Cerebellar nuclear complex (tissue), 1 donor: ENCODE data around the gene DNAJC3.
"Not testable (repeated sequence)": the region's sequence is repeated elsewhere in the genome, so short reads cannot be mapped to it uniquely, and the experiment has no call there.

ENCODE experiments used
- DNase-seq, 2 experiments: peaks; one replicate each; lab custom pipeline; 2025; lab: John Stamatoyannopoulos, UW

Gene DNAJC3, protein sequence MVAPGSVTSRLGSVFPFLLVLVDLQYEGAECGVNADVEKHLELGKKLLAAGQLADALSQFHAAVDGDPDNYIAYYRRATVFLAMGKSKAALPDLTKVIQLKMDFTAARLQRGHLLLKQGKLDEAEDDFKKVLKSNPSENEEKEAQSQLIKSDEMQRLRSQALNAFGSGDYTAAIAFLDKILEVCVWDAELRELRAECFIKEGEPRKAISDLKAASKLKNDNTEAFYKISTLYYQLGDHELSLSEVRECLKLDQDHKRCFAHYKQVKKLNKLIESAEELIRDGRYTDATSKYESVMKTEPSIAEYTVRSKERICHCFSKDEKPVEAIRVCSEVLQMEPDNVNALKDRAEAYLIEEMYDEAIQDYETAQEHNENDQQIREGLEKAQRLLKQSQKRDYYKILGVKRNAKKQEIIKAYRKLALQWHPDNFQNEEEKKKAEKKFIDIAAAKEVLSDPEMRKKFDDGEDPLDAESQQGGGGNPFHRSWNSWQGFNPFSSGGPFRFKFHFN

GRCh38 chr13:95676762-95677563, at the start of gene DNAJC3:
DNAJC3 (plus strand) TSS chr13:95677139; CDS start chr13:95677256, 117 bp downstream.
- peak; percentile 78 to 92 for DNase-seq

- DNase-seq: no peak
Measured at GRCh38 chr13:95627590-95627989, 49.3 kb upstream of the DNAJC3 start.

DNA sequence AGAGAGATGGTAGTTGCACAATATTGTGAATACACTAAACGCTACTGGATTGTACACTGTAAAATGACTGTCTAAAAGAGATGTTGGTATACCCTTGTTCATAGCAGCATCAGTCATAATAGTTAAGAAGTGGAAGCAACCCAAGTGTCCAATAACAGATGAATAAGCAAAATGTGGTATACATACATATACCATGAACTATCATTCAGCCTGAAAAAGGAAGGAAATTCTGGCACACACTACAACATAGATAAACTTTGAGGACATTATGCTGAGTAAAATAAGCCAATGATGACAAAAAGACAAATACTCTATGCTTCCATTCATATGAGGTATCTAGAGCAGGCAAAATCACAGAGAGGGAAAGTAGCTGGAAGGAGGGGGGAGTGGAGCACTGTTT, 48.5 kb upstream of the DNAJC3 start:
- DNase-seq: no peak

DNA sequence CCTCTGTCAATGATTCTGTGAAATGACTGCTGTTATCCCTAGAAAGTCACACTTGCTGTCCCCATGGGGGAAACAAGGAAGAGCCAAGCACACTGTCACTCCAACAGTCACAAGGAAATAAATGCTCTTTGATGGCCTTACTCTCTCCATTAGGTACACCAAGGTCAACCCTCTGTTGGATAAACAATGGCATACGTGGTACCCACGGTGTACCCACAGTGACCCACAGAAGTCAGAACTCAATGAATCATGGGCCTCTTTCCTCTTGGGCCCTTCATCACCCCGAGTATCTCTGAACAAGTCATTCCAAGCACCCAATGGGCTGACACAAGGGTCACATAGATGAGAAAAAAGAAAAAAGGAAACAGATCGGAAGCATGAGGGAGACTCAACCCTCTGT, 47.9 kb upstream of the DNAJC3 start:
- DNase-seq: no peak

DNA sequence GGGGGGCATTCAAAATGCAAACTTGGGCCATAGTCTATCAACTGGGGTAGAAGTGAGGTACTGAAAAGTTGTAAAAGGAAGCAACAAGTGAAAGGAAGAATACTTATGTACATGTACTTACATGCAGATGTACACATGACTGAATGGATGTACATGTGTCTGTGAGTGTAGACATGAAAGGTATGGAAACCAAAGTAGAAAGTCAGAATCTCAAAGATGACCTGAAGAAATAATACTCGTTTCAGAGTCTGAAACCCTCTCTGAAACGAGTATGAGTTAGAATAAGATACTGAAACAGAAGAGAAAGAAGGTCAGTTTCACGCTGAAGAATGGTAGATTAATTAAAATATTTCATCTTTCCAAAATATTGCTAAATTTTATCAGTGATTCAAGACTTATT, 46.3 kb upstream of the DNAJC3 start:
- DNase-seq: no peak

DNA sequence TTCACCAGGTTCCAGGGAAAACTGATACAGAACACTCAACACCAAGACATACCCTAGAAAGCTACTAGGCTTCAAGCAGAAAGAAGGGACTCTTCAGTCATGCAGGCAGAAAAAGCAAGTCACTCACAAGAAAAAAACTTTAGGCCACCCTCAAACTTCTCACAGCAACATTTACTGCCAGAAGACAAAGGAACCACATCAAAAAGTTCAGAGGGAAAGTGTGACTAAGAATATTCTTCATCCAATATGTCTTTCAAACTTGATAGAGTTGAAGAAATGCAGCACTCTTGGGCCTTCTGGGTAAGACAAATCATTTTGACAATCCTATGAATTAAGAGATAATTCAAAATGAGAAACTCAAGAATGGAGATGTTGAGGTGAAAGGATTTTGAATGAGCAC, 40.1 kb upstream of the DNAJC3 start:
- DNase-seq: no peak

DNA sequence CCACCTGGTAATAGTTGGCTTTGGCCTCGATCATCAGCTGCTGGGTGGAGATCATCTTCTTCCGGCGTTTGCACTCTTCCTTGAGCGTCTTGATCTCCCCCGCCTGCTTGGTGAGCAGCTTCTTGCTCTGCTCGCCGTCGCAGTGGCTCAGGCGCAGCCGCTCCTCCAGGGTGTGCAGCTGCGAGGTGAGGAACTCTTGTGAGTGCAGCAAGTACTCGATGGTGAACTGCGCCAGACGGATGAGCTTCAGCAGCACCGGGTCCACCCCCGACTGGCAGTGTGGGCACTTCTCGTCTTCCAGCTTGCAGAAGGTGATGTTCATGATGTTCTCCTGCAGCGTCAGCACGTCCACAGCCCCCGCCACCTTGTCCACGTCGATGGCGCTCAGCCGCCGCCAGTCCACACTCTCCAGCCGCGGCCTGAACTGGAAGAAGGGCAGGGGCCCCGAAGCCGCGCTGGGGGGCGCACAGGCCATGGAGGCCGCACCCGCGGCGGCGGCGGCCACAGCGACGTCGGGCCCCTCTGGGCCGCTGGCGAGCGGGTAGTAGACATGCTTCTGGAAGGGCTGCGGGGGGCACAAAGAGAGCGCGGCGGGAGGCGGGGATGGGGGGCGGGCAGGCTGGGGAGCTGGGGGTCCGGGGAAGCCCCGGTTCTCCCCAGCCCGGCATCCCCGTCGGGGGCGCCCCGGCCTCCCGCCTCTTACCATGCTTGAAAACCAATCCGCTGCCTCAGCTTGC, 35.5 kb upstream of the DNAJC3 start:
- DNase-seq: no peak

- no peak for DNase-seq
Measured at GRCh38 chr13:95642028-95642621, 34.8 kb upstream of the DNAJC3 start.

DNA sequence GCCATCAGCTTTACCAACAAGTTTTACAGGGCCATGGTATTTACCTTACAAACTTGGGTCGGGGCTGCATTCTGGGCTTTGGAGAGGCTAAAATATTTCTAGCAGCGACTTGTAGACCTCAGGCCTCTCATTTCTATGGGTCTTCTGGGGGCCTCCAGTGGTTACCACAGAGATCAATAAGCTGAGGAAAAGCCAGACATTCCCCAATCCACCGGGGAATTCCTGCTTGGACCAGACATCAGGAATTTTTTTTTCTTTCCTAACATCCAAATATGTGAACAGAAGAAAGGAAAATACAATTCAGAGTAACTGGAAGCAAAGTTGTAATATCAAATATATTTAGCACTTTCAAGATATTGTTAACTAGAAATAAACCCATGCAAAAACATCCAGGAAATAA, 33.9 kb upstream of the DNAJC3 start:
- DNase-seq: no peak

- DNase-seq: no peak
Measured at GRCh38 chr13:95643571-95643935, 33.4 kb upstream of the DNAJC3 start.

GRCh38 chr13:95643936-95644598, 32.9 kb upstream of the DNAJC3 start:
- DNase-seq: no peak

DNA sequence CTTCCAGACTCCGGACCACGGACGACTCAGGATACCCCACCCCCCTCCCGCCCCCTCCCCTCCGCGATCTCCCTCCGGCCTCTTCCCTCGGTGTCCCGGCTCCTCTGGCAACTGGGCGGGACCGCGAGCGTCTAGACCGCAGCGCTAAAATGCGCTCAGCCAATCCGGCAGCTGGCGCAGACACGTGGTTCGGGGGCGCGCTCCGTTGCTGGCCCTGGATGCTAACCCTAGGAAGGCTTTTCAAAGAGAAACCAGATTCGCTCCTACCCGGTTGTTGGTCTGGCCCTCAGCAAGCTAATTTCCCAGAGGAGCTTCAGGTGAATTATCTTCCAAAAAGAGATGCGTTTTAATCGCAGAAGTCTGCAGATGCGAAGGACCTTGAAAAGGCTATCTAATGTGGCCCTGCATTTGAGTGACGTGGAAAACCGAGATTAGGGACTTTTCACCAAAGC, 32.3 kb upstream of the DNAJC3 start, which contains the start of gene DZIP1:
TSS of gene DZIP1 (minus strand) at position 106 of the 452 bp plus-strand sequence. CDS start 2,677 bp downstream, outside the sequence.
- peak in 1 of 2 experiments; percentile 20 for DNase-seq

- no peak for DNase-seq
Measured at GRCh38 chr13:95647321-95647720, 29.6 kb upstream of the DNAJC3 start.

DNA sequence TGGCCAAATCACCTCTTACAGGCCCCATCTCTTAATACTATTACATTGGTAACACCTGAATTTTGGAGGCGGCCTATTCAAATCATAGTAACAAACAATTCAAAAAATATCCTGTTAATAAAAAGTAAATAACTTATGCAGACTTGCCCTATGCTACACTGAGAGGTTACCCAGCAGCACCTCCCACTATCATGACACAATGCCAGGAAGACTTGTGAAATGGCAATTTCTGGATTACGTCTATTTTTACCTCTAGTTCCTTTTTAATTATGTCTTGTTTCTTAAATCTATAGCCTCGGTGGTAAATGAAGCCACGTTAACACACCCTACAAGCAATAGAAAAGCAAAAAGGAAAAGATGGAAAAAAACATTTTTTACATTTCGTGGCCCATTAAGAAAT, 26.2 kb upstream of the DNAJC3 start:
- no peak for DNase-seq

DNA sequence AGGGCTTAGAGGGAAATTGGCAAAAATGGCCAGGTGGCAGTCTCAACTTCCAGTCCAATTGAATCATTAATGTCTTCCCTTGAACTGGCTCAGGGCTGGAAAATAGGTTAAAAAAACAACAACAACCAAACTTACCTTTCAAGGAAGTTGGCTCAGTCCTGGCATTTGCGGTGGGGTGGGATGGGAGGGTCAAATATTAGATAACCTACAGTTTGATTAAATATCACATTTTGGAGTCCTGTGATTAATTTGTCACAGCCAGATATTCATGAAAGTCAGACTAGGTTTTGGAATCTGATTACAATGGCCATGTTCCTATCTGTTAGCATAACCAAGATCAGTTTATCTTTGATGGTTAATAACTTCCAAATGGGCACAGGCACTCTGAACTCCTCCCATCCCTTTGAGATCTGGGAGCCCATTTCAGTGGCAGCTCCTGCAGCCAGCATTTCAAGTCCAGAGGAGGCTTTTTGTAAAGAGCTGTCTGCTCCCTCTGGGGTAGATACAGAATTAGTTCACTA, 24.6 kb upstream of the DNAJC3 start:
- DNase-seq: no peak

DNA sequence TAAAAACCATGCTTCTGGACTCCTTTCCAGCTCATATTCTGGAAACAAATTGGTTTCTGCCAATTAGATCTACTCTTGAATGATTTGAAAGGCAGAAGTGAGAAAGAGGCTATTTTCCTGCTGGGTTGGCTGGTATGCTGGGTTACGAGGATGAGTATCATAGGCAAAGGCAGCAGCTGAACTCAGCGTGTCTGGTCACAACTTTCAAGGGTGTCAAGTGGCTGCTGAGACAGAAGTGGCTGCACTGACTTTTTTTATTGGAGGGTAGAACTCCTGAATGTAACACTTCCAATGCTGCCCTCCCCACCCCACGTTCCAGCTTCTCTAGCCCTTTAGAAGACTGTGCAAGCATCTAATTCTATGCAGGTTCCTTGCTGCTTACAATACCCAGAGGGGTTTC, 24.1 kb upstream of the DNAJC3 start:
- no peak for DNase-seq

- DNase-seq: no peak
Measured at GRCh38 chr13:95656386-95657015, 20.4 kb upstream of the DNAJC3 start.

- no peak for DNase-seq
Measured at GRCh38 chr13:95659500-95659899, 17.4 kb upstream of the DNAJC3 start.

DNA sequence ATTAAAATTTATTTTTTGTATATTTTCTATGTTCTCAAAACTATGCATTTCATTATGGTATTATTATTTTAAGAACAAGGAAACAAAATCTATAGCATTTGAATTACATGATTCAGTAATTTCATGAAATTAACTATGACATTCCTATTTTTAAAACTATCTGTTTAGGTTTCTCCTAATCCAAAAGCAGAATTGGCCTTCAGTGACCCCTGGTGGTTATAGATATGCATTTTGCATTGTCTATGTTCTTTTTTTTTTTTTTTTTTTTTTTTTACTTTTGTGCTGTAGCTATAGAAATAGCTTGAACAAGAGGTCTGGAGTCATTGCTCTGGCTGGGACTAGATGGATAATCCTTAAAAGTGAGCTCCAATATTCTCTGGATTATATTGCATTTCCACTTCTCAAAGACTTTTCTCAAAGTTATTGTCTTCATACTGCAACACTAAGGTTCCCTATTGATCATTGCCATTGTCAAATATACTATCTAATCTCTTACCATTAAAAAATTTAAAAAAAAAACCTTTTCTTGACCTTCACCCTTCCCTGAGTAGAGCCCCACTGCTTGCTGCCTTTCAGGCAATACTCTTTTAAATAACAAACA, 15.9 kb upstream of the DNAJC3 start:
- no peak for DNase-seq

DNA sequence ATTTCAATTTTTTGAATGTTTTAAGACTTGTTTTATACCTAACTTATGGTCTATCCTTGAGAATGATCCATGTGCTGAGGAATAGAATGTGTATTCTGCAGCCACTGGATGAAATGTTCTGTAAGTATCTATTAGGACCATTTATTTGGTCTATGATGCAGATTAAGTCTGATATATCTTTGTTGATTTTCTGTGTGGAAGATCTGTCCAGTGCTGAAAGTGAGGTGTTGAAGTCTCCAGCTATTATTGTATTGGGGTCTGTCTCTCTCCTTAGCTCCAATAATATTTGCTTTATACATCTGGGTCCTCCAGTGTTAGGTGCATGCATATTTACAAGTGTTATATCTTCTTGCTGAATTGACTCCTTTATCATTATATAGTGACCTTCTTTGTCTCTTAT, 9.7 kb upstream of the DNAJC3 start:
- DNase-seq: not testable (repeated sequence)
